Measurements from ENCODE around the gene ASB2. TPM values are rescaled to one million over a fixed set of nuclear protein-coding genes. Genes with fewer than 3 reads are reported as not detected.

The ASB2 gene
- total RNA-seq, 1 donor from 2014 or later, result 58.6 TPM

GRCh38 chr14:93944348-93945069 lies 31.9 kb downstream of the ASB2 start:
- intact Hi-C loops (cut with DNase I), result loop anchor here (5.0 kb wide), 2 partner anchors 193 to 228 kb away; partner anchors contain the start of gene PPP4R4
- H3K36me3 ChIP-seq, result peaks cover 45 to 65% of the 10 kb centered on the region in 2 donors
- no peak for DNase-seq (ENCODE audit: low spot score in 2 of 2)
- H3K4me3 ChIP-seq, result no peak overlapping the region
- H3K4me1 ChIP-seq, result peaks cover 0 to 20% of the 10 kb centered on the region in 2 donors
- no peaks in the 10 kb centered on the region for H3K27me3 ChIP-seq
- TF ChIP-seq CTCF (IDR thresholded peaks at IDR 0.05), result no peak
- H3K9me3 ChIP-seq, result no peaks in the 10 kb centered on the region
- H3K27ac ChIP-seq, result peak overlapping the region in 1 of 2 donors; percentile 28

DNA sequence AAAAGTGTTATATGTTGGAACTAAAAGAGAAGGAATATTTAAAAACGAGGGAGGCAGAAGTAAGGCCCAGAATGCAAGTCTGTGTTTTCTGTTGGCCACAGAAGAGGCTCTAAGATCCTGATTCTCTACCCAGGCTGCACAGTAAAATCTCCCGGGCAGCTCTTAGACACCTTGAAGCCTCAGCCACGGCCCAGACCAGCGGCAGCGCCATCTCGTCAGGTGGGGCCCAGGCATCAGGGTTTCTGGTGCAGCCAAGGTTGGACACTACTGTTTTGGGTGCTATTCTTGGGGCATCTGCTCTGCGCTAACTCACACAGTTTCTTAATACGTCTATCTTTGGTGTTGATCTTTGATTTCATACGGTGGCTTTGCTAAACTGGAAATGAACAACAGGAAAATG lies 32.4 kb downstream of the ASB2 start:
- H3K36me3 ChIP-seq, result peaks cover 48 to 69% of the 10 kb centered on the region in 2 donors
- no peak for TF ChIP-seq CTCF (IDR thresholded peaks at IDR 0.05)

GRCh38 chr14:93943052-93943451 lies 33.3 kb downstream of the ASB2 start:
- no peak for DNase-seq (ENCODE audit: low spot score in 2 of 2)
- no peak overlapping the region for H3K4me3 ChIP-seq
- no peaks in the 10 kb centered on the region for H3K9me3 ChIP-seq
- peaks cover 0 to 19% of the 10 kb centered on the region in 2 donors for H3K4me1 ChIP-seq
- H3K36me3 ChIP-seq, result peaks cover 50 to 66% of the 10 kb centered on the region in 2 donors
- peak overlapping the region; percentile 78 to 82 for H3K27ac ChIP-seq
- no peaks in the 10 kb centered on the region for H3K27me3 ChIP-seq
- no peak for TF ChIP-seq CTCF (IDR thresholded peaks at IDR 0.05)
- intact Hi-C loops (cut with DNase I), result loop anchor here (5.0 kb wide), 2 partner anchors 194 to 229 kb away; partner anchors contain the start of gene PPP4R4

More for the DNA sequence above, 32.4 kb downstream of the ASB2 start:
- intact Hi-C loops (cut with DNase I), result loop anchor here (5.0 kb wide), 2 partner anchors 193 to 228 kb away; partner anchors contain the start of gene PPP4R4
- no peak for DNase-seq (ENCODE audit: low spot score in 2 of 2)
- Histone ChIP-seq H3K9me3 (no peaks in the 10 kb centered on the region), H3K4me1 (peaks cover 0 to 19% of the 10 kb centered on the region in 2 donors), H3K4me3 (no peak overlapping the region), H3K27me3 (no peaks in the 10 kb centered on the region), H3K27ac (no peak overlapping the region)

GRCh38 chr14:93941293-93941910 lies 35.0 kb downstream of the ASB2 start:
- DNase-seq (ENCODE audit: low spot score in 2 of 2), result peak in 1 of 2 donors; percentile 85
- Histone ChIP-seq H3K9me3 (no peaks in the 10 kb centered on the region), H3K36me3 (peaks cover 51 to 70% of the 10 kb centered on the region in 2 donors), H3K4me3 (no peak overlapping the region), H3K4me1 (peaks cover 0 to 19% of the 10 kb centered on the region in 2 donors), H3K27me3 (no peaks in the 10 kb centered on the region), H3K27ac (peak overlapping the region; percentile 78 to 82)
- intact Hi-C loops (cut with DNase I), result loop anchor here (2.0 to 5.0 kb wide), 4 partner anchors 17 to 231 kb away; partner anchors contain the start of gene PPP4R4
- TF ChIP-seq CTCF (IDR thresholded peaks at IDR 0.05), result no peak

DNA sequence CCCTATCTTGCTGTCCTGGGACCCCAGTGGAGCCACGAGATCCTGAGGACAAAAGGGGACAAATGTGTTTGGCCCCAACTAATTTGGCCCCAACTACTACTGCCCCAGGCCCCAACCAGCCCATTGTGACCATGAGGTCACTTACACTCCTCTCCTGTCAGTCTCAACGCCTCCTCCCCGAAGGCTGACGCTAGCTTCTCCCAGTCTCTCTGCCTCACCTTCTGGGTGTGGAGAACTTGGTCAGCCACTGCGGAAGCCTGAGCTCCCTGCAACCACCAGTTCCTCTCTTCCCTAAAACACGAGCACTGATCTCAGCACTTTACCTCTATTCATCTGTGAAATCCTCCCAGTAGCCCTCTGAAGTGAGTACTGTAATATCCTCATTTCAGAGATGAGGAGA lies 35.9 kb downstream of the ASB2 start:
- Histone ChIP-seq H3K27ac (peak overlapping the region; percentile 78 to 82), H3K36me3 (peaks cover 44 to 70% of the 10 kb centered on the region in 2 donors), H3K4me3 (no peak overlapping the region), H3K4me1 (peaks cover 0 to 19% of the 10 kb centered on the region in 2 donors), H3K27me3 (no peaks in the 10 kb centered on the region), H3K9me3 (no peaks in the 10 kb centered on the region)
- TF ChIP-seq CTCF (IDR thresholded peaks at IDR 0.05), result no peak
- no peak for DNase-seq (ENCODE audit: low spot score in 2 of 2)
- intact Hi-C loops (cut with DNase I), result loop anchor here (2.0 to 5.0 kb wide), 4 partner anchors 18 to 232 kb away; partner anchors contain the start of gene PPP4R4

All from ascending aorta (tissue), 2 donors.